Astrocyte (in vitro differentiated cells and primary cell): Measurements from ENCODE around the gene RBBP8NL.

ENCODE experiments used
- CTCF ChIP-seq: IDR thresholded peaks from 2 replicates; pipeline ENCODE4 v1.5.1; 2011; ENCODE audit warnings: low read depth, mild to moderate bottlenecking, inconsistent platforms, low read length, moderate library complexity; ENCODE audit not compliant: insufficient read depth
- EZH2 ChIP-seq: IDR thresholded peaks from 2 replicates; pipeline ENCODE4 v1.6.1; 2012; ENCODE audit warnings: mild to moderate bottlenecking, low read length, inconsistent platforms; ENCODE audit not compliant: insufficient read depth

- no peak for TF ChIP-seq EZH2
- no peak for TF ChIP-seq CTCF
These were observed 47.3 kb upstream of the RBBP8NL start for GRCh38 chr20:62474604-62475026.
